CD4-positive, alpha-beta T cell treated with Interleukin-2 at 100 ng/mL for 4 hours (primary cell): Measurements from ENCODE around the gene PEX16.

Experiments
- DNase-seq: peaks from one replicate; pipeline ENCODE4 v3.0.0-alpha.2; 2020; ENCODE audit warnings: low spot score

PEX16 gene

GRCh38 chr11:45930951-45931570, 13.4 kb upstream of the PEX16 start:
- no peak for DNase-seq

- peak; percentile 52 for DNase-seq
Measured at GRCh38 chr11:45930031-45930794, 12.5 kb upstream of the PEX16 start.

- DNase-seq = no peak
Measured at GRCh38 chr11:45929486-45930030, 11.9 kb upstream of the PEX16 start.

GRCh38 chr11:45928535-45929215, 11.0 kb upstream of the PEX16 start:
- no peak for DNase-seq

- no peak for DNase-seq
Measured at GRCh38 chr11:45927684-45928413, 10.2 kb upstream of the PEX16 start.

GRCh38 chr11:45927332-45927683, 9.6 kb upstream of the PEX16 start:
- no peak for DNase-seq

GRCh38 chr11:45926536-45927331, 9.1 kb upstream of the PEX16 start:
- DNase-seq = no peak

GRCh38 chr11:45926001-45926401, 8.3 kb upstream of the PEX16 start:
- no peak for DNase-seq

- no peak for DNase-seq
Measured at GRCh38 chr11:45925550-45925949, 7.9 kb upstream of the PEX16 start.

GRCh38 chr11:45924927-45925326, 7.2 kb upstream of the PEX16 start:
- no peak for DNase-seq

- DNase-seq = no peak
Measured at GRCh38 chr11:45924036-45924915, 6.6 kb upstream of the PEX16 start.

GRCh38 chr11:45922425-45923082, 4.9 kb upstream of the PEX16 start, which contains the start of gene LARGE2:
Gene LARGE2 (plus strand): TSS chr11:45922656. CDS start chr11:45922883, 227 bp downstream.
- no peak for DNase-seq

GRCh38 chr11:45921561-45922424, 4.1 kb upstream of the PEX16 start:
- DNase-seq = no peak

GRCh38 chr11:45920531-45921477, 3.1 kb upstream of the PEX16 start:
- no peak for DNase-seq

- DNase-seq = no peak
Measured at GRCh38 chr11:45919806-45920530, 2.3 kb upstream of the PEX16 start.

- DNase-seq = no peak
Measured at GRCh38 chr11:45918962-45919675, 1.4 kb upstream of the PEX16 start.
